Caco-2 (cell line): Measurements from ENCODE around the gene TTC6. TPM values are rescaled to one million over a fixed set of nuclear protein-coding genes. Genes with fewer than 3 reads are reported as not detected.
A peak's percentile ranks its signal among the peaks of the same experiment; 100 is the strongest.

Experiments used
- Bru-seq: library from RNA; stranded (reverse); fragments of 400-500 nt; gene quantifications from one replicate; lab custom pipeline; 2021; lab: Mats Ljungman, UMichigan
- BruChase-seq, 2 experiments: library from RNA; stranded (reverse); fragments of 400-500 nt; gene quantifications; one replicate each; lab custom pipeline; 2021; lab: Mats Ljungman, UMichigan
- BruUV-seq: library from RNA; stranded (reverse); fragments of 400-500 nt; replicated peaks from 2 replicates; lab custom pipeline; 2021; lab: Mats Ljungman, UMichigan
- CTCF ChIA-PET: fragments of 300-600 bp; sonication (Branson Sonifier 250); formaldehyde crosslinking; loops from one replicate; lab custom pipeline; 2022; ENCODE audit warnings: antibody characterized with exemption; lab: Charles Lee
- POLR2A ChIA-PET: fragments of 300-600 bp; sonication (Branson Sonifier 250); formaldehyde crosslinking; loops from one replicate; lab custom pipeline; 2022; ENCODE audit warnings: antibody characterized with exemption; lab: Charles Lee
- DNase-seq, 2 experiments: peaks; one replicate each; pipeline versions ENCODE4 v3.0.0 to v3.0.0-alpha.2; 2020 to 2022
- H3K27me3 ChIP-seq: replicated peaks from 2 replicates; pipeline ENCODE4 v1.6.0; 2011; ENCODE audit warnings: low read length; ENCODE audit not compliant: control insufficient read depth, insufficient read depth
- H3K36me3 ChIP-seq: 2 replicates; pipeline ENCODE4 v1.5.1; 2011; ENCODE audit warnings: low read length; ENCODE audit not compliant: control insufficient read depth, insufficient read depth
- H3K4me1 ChIP-seq: fragments of 250-450 bp; sonication (Bioruptor Pico); 2 replicates; pipeline ENCODE4 v1.5.1; 2020; ENCODE audit warnings: mild to moderate bottlenecking
- H3K4me3 ChIP-seq: 2 replicates; pipeline ENCODE4 v1.5.1; 2011; ENCODE audit warnings: low read depth, mild to moderate bottlenecking, control low read depth, low read length
- H3K9me3 ChIP-seq: fragments of 250-450 bp; sonication (Bioruptor Pico); 2 replicates; pipeline ENCODE4 v1.5.1; 2020; ENCODE audit warnings: mild to moderate bottlenecking, moderate library complexity
- H3K27ac Mint-ChIP-seq: one replicate; pipeline ENCODE4 v1.8.0; 2022; ENCODE audit warnings: mixed read lengths; ENCODE audit not compliant: unreplicated experiment
- H3K27me3 Mint-ChIP-seq: one replicate; pipeline ENCODE4 v1.8.0; 2022; ENCODE audit warnings: mixed read lengths; ENCODE audit not compliant: insufficient read depth, unreplicated experiment
- H3K36me3 Mint-ChIP-seq: one replicate; pipeline ENCODE4 v1.8.0; 2022; ENCODE audit warnings: mild to moderate bottlenecking, mixed read lengths; ENCODE audit not compliant: insufficient read depth, unreplicated experiment
- H3K4me1 Mint-ChIP-seq: one replicate; pipeline ENCODE4 v1.8.0; 2022; ENCODE audit warnings: low read depth, mixed read lengths; ENCODE audit not compliant: unreplicated experiment
- H3K4me3 Mint-ChIP-seq: one replicate; pipeline ENCODE4 v1.8.0; 2022; ENCODE audit warnings: mild to moderate bottlenecking, moderate library complexity, mixed read lengths; ENCODE audit not compliant: unreplicated experiment
- H3K9me3 Mint-ChIP-seq: one replicate; pipeline ENCODE4 v1.8.0; 2022; ENCODE audit warnings: mixed read lengths; ENCODE audit not compliant: unreplicated experiment
- intact Hi-C: fragments of 100-400 bp; cut with micrococcal nuclease; formaldehyde crosslinking; loops from one replicate; pipeline ENCODE4 v1.10.0; 2022; ENCODE audit not compliant: unreplicated experiment
- long read RNA-seq: library from polyadenylated mRNA; stranded (forward); transcript quantifications from one replicate; pipeline ENCODE4 v2.0.0, GENCODE V29; 2022
- total RNA-seq: library from RNA; stranded (reverse); gene quantifications from 2 replicates; pipeline ENCODE4 v1.2.3, GENCODE V29; 2022
- TF ChIP-seq, protein P1 (sequence below), 2 experiments: fragments of 200-600 bp in 1 of 2; IDR thresholded peaks; 1 replicate in 1 of 2; 2 replicates in 1 of 2; pipeline versions ENCODE4 v1.5.1 to v1.8.0; 2011 to 2022; ENCODE audit warnings: antibody characterized with exemption in 1 of 2, control low read depth in 1 of 2, inconsistent platforms in 1 of 2, low read depth in 1 of 2, low read length in 1 of 2, mild to moderate bottlenecking in 1 of 2, moderate library complexity in 1 of 2; ENCODE audit not compliant: insufficient read depth in 1 of 2, severe bottlenecking in 1 of 2, unreplicated experiment in 1 of 2

The TTC6 gene, protein sequence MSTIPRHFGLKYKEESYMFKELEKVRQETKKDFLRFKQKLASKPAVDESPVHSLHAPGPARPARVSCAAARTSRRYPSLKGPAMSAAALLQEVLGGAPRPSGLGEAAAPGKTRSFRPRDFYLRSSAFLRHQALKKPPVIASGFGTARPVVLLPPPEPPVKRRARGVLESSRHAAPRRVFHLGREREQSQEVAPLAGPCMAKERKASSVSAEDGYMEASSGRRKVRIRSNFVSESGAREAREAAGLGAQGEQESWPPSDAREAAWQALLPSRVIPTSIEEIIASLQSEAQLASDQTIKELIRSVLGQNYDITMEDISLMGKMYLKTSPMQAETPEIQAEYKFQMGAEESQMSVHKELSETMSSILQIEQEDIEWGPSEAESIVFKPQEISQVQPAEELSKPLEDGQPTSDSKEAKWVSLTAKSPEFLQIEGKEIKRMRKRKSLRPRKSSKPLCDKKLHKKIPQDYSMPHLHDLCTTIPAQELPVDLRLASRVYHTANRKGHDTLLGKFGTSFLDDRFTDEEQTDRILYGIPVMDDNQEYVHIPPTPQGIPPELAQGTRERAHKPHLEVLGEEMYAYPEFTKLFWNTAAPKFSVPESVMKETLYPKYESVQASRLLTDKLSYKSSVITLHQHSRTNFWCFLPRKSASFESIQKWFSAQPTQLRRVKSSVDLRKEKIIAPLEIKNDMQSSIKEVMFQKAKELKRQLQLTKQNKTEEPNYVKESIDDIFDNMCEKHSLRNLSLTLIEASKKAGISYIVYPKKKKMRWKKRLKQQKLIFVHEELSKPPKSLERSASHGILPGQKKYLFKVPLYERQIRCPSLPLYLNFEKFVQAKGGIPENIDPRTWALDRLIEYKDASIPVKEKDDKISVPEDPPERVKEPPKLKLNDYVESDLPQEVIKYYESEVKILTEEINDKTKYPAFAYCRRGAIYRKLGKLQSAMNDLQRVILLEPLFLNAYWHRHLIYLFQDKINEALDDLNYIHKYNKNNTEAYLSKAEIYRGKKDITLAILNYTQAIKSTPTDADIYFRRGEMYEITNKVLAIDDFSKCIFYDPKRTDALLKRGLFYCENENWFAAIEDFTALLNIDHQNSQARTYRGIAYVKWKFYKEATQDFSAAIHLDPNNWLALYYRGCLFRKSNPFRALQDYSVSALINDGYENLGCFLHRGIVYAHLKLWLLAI (N-terminal part only)
- 19.4 and 25.1 TPM in 2 replicates for total RNA-seq
- Bru-seq, nascent RNA, result percentile 79 among the genes with signal in this experiment
- BruChase-seq, experiment 1, labeled RNA remaining after a 2-hour chase, result percentile 87 among the genes with signal in this experiment
- BruChase-seq, experiment 2, labeled RNA remaining after a 6-hour chase, result percentile 79 among the genes with signal in this experiment
- long read RNA-seq, partial matches to known transcripts, result 0 of 7 reads
- long read RNA-seq, other reads (novel, unspliced or antisense), result 6 of 7 reads

DNA sequence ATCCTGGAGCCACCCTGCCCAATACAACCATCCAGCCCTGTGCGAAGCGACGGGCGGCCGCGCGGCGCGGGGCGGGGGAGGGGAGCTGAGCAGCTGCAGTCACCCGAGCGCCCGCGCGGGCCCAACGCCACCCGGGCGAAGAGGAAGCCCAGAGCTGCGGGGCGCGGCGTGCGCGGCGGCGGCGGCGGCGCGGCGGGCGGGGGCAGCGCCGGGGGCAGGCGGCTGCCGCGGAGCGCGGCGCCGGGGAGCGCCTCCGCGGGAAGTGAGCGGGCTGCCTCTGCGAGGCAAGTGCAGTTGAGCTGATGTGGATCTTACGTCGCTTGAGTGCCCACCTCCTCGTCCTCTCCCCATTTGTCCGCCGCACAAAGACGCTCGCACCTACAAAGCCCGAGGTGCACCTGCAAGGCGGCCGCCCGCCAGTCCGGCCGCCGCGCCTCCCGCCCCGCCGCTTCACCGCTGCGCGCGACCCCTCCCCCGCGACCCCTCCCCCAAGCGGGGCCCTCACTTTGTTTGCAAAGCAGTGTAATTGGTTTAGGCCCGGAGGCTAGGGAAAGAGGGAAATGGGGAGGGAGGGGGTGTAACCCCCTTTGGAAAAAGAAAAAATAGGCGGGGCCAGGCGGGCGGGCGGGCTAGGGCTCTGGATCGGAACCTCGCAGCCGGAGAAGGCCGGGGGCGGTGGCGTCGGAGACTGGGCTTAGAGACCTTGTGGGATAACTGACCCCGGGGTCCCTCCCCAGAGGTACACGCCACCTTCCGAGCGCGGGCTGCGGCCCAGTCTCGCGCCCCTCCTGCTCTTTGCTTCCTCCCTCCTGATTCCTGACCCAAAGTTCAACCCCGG is at the start of gene TTC6, which contains the start of gene FOXA1:
TSS of gene TTC6 (plus strand) at position 659 of the 838 bp plus-strand sequence. CDS start 26,436 bp downstream, outside the sequence.
TSS of gene FOXA1 (minus strand) at position 279 of the 838 bp plus-strand sequence. CDS start at position 2, 277 bp downstream.
- Mint-ChIP-seq H3K36me3 (peaks cover 74% of the 10 kb centered on the region), H3K27me3 (no peaks in the 10 kb centered on the region), H3K4me1 (no peaks in the 10 kb centered on the region), H3K27ac (peak within 1 kb of the TSS; percentile 99), H3K4me3 (peak within 1 kb of the TSS; percentile 84), H3K9me3 (no peaks in the 10 kb centered on the region)
- TF ChIP-seq, protein P1, sequence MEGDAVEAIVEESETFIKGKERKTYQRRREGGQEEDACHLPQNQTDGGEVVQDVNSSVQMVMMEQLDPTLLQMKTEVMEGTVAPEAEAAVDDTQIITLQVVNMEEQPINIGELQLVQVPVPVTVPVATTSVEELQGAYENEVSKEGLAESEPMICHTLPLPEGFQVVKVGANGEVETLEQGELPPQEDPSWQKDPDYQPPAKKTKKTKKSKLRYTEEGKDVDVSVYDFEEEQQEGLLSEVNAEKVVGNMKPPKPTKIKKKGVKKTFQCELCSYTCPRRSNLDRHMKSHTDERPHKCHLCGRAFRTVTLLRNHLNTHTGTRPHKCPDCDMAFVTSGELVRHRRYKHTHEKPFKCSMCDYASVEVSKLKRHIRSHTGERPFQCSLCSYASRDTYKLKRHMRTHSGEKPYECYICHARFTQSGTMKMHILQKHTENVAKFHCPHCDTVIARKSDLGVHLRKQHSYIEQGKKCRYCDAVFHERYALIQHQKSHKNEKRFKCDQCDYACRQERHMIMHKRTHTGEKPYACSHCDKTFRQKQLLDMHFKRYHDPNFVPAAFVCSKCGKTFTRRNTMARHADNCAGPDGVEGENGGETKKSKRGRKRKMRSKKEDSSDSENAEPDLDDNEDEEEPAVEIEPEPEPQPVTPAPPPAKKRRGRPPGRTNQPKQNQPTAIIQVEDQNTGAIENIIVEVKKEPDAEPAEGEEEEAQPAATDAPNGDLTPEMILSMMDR (IDR thresholded peaks at IDR 0.05; ENCODE audit: insufficient read depth in 1 of 2, low read depth in 1 of 2, low read length in 1 of 2, severe bottlenecking in 1 of 2, unreplicated experiment in 1 of 2), result no peak
- no peaks in the 10 kb centered on the region for H3K9me3 ChIP-seq
- POLR2A ChIA-PET, result interaction anchor here (0.6 to 1.0 kb wide), 6 partner anchors 10 to 280 kb away, joined by 3 to 5 read pairs (median 4); no protein-coding TSS in a partner anchor
- H3K4me1 ChIP-seq, result no peaks in the 10 kb centered on the region
- peak; percentile 93 for DNase-seq
- H3K4me3 ChIP-seq, result peak within 1 kb of the TSS; percentile 92
- no peaks in the 10 kb centered on the region for H3K27me3 ChIP-seq
- no TSS peak for BruUV-seq
- CTCF ChIA-PET, result interaction anchor here (1.1 to 1.8 kb wide), 2 partner anchors 102 to 280 kb away, joined by 3 to 6 read pairs; no protein-coding TSS in a partner anchor
- H3K36me3 ChIP-seq, result peaks cover 13% of the 10 kb centered on the region
- intact Hi-C loops, result loop anchor here (1.0 to 5.0 kb wide), 6 partner anchors 10 to 823 kb away; no protein-coding TSS in a partner anchor

DNA sequence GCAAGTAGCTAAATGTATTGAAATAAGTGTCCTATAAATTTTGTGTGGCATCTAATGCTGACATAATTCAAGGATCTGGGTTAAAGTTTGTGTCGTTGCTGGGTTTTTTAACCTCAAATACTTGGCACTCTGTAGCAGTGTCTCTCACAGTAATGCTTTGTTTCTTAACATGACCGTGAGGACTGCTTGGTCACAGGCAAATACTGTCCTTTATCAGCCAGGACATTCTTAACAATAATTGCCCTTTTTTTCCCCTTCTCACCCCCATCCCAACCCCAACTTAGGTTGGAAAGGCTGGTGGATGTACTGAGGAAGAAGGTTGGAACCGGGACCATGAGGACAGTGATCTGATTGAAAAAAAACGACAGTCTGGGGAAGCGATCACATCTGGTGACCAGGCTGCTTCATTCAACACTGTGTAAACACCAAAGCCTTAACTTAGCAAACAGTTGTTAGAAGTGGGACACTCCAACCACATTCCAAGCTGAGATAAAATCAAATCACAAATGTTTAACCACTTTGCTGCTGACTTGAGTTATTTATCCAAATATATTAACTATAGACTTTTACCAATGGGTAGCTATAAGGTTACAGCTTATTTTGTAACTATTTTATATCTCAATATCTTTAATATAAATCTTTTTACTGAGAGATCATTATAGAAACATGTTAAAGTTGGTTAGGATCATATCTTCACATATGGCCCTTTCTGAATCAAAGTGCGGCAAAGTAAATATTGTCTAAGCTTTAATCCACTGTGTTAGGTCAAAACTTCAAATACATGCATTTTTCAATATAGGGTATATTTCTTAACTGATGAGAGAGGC is 48.6 kb upstream of the TTC6 start:
- peak overlapping the region; percentile 46 for H3K4me3 Mint-ChIP-seq
- no peaks in the 10 kb centered on the region for H3K27me3 Mint-ChIP-seq
- no peaks in the 10 kb centered on the region for H3K9me3 Mint-ChIP-seq
- no peaks in the 10 kb centered on the region for H3K36me3 Mint-ChIP-seq
- DNase-seq, result peak; percentile 81 to 92
- Histone ChIP-seq H3K9me3 (peaks cover under 1% of the 10 kb centered on the region; the same call in 1 of the 2 replicates), H3K36me3 (no peaks in the 10 kb centered on the region), H3K4me3 (no peak overlapping the region), H3K4me1 (peaks cover 61% of the 10 kb centered on the region), H3K27me3 (no peaks in the 10 kb centered on the region)
- peak overlapping the region; percentile 82 for H3K27ac Mint-ChIP-seq
- H3K4me1 Mint-ChIP-seq, result peaks cover 16% of the 10 kb centered on the region
- TF ChIP-seq, protein P1 (IDR thresholded peaks at IDR 0.05; ENCODE audit: insufficient read depth in 1 of 2, low read depth in 1 of 2, low read length in 1 of 2, severe bottlenecking in 1 of 2, unreplicated experiment in 1 of 2), result no peak
- intact Hi-C loops, result loop anchor here (1.0 kb wide), 6 partner anchors 20 to 218 kb away; no protein-coding TSS in a partner anchor
- ChIA-PET CTCF (interaction anchor here (0.5 to 1.1 kb wide), 3 partner anchors 14 to 93 kb away, joined by 3 to 4 read pairs (median 4); no protein-coding TSS in a partner anchor), POLR2A (interaction anchor here (0.8 to 1.2 kb wide), 2 partner anchors 48 to 80 kb away, joined by 4 to 5 read pairs; partner anchors contain the start of genes FOXA1 and TTC6)
- no TSS peak for BruUV-seq
